ENCODE measurements around the gene ITPK1.

ITPK1 gene

DNA sequence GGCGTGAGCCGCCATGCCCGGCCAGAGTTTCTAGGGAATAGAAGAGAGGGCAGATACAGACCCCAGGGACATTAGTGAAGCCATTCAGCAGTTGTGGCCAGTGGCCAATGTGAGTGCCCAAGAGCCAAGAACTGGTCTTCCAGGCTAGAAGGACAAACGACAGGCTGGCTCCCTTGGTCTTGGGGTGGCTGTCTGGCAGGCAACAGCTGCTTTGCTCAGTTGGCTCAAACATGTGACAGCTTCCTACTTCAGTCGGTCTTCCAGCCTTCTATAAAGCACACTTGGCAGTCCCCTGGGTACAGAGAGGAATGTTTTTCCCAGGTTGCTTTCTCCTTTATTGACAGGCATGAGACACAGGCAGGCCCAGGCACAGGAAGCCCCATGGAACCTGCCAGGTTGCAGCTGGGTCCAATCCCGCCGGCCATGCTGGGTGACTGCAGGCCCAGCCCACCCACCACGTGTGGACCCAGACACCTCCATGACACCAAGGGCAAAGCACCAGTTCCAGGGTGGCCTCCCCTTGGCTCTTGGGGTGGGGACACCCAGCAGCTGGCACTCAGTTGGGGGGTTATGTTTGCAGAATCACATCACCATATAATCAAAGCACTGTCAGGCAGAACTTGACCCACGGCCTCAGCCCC is 177.4 kb downstream of the ITPK1 start:
- DNase-seq (ENCODE audit: low read depth, low spot score): no peak

- no peak for DNase-seq (ENCODE audit: low read depth, low spot score)
Measured at GRCh38 chr14:92937051-92937937, 178.4 kb downstream of the ITPK1 start.

DNA sequence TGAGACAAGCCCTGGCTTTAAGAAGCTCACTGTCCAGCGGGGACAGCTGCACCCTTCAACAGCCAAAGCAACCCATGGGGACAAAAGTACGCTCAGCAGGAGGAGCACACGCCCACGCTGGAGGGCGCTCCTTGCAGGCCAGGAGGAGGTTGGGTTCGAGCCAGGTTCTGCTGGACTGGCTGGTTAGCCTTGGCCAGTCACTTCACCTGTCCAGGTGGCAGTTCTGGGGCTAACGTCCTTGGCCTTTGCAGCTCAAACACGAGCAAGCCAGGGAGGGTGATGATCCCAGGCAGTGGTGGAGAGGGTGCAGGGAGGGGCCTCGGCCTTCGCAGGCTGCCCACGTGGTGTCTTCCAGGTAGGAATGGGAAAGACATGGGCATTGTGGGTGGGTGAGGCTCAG is 179.6 kb downstream of the ITPK1 start:
- DNase-seq (ENCODE audit: low read depth, low spot score): no peak

DNA sequence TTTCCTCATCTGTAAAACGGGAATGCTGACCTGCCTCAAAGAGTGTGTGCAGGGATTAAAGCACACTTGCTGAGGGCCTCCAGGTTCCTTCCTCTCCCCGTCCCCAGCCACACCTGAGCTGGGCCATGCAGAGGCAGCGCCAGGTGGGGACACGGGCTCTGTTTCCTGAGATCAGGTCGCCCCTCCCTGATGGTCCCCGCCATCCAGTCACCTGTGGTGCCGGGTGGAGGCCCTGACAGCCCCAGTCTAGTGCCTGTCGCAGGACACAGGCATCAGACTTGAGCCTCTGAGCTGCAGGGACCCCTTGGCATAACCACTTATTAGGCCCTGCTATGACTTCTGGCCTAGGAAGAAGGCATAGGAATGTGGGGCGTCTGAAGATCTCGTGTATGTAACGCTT is 180.3 kb downstream of the ITPK1 start:
- DNase-seq (ENCODE audit: low read depth, low spot score): no peak

GRCh38 chr14:92934196-92935085 is 181.3 kb downstream of the ITPK1 start:
- no peak for DNase-seq (ENCODE audit: low read depth, low spot score)

DNA sequence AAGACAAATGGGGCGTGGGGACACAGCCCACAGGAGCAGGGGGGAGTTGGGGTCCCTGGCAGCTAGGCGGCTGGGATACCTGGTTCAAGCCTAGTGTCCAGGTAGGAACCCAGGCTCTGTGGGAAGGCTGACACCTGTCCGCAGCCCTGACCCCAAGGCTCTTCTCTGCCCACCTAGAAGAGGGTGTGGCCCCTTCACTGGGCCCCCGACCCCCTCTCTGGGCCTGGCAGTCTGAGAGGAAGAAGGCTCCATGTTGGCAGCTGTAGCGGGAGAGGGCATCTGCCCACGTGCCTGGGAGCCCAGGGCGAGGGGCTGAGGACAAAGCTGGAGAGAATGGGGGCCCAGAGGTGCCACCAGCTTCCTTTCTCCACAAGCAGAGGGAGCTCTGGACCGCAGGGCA is 182.2 kb downstream of the ITPK1 start:
- DNase-seq (ENCODE audit: low read depth, low spot score): no peak

GRCh38 chr14:92932448-92933395 is 183.0 kb downstream of the ITPK1 start:
- DNase-seq (ENCODE audit: low read depth, low spot score): no peak

DNA sequence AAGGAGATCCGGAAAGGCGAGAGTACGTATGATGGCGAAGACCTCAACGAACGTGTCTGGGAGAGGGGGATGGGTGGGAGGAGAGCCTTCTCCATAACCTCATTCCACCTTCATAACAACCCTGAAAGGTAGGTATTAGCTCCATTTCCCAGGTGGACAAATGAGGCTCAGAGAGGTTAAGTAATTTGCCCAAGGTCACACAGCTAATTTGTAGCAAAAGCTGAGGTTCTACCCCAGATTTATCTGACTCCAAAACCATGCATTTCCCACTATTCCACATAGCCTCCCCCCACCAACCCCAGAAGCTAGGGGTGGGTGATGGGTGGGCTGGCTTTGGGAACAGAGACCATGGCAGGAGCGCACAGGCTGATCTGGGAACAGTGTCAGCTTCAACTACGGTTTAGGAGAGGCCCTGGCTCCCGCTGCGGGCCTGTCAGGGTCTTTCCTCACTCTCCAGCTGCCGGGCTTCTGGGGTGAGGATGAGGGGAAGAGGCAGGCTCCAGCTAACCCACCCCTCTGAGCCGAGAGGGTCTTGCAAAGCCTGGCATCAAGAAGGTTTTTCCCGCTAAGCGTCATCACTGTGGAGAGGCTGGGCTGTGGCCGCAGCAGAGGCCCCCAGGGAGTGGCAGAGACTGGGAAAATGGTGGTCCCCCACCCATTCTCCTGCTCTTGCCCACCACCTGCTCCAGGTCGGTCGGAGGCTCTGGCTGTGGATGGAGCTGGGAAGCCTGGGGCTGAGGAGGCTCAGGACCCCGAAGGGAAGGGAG is 183.9 kb downstream of the ITPK1 start:
- no peak for DNase-seq (ENCODE audit: low read depth, low spot score)

GRCh38 chr14:92930737-92931602 is 184.8 kb downstream of the ITPK1 start:
- DNase-seq (ENCODE audit: low read depth, low spot score): no peak

DNA sequence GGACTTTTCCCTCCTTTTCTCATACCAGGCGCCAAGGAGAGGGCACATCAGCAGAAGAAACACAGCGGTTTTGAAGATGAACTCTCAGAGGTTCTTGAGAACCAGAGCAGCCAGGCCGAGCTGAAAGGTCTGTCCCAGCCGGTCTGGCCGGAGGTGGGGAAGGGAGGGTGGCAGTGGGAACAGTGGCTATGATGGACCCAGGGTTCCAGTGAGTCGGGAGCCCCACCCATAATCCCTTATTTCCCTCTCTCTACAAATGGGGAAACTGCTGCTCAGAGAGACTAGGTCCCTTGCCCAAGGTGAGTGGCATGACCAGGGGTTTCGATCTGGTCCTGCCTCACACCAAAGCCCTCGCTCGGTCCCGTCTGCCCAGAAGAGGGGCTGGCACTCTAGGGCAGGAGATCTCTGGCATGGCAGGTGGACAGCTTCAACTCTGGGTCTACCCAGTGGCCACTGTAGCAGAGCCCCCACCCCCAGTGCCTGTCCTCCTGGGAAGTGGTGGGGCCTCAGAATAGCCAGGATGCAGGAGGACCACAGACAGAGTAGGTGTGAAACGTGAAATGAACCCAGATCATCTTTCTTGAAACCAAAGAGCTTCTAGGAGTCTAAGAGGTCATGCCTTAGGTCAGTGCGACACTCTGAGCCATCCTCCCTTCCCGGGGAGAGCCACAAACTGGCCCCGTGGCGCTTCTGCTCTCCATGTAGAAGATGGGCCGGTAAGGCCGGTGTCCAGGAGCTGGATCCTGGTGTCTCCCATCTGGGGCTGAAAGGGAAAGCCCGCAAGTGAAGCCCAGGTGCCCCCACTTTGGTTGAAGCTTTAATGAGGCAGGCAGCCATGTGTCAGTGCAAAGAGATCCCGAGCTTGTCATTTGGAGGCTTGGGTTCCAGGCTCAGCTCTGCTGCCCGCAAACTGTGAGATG is 185.8 kb downstream of the ITPK1 start:
- no peak for DNase-seq (ENCODE audit: low read depth, low spot score)

- no peak for DNase-seq (ENCODE audit: low read depth, low spot score)
Measured at GRCh38 chr14:92928961-92929688, 186.6 kb downstream of the ITPK1 start.

DNA sequence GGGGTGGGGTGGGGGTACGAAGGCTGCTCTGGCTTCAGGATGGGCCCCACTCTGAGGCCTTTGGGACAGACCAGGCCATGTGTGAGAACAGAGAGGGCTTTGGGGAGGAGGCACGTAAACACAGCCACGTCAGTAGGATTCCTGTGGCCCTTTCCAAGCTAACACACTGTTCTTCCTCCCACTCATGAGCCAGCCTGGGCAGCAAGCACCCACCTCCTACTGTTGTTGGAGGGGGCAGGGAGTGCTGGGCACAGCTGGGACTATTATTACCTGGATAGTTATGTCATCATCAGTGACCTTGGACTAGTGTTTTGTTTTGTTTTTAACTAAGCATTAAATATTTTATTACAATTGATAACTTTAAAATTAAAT is 187.5 kb downstream of the ITPK1 start:
- no peak for DNase-seq (ENCODE audit: low read depth, low spot score)

GRCh38 chr14:92927349-92928257 is 188.1 kb downstream of the ITPK1 start:
- no peak for DNase-seq (ENCODE audit: low read depth, low spot score)

DNA sequence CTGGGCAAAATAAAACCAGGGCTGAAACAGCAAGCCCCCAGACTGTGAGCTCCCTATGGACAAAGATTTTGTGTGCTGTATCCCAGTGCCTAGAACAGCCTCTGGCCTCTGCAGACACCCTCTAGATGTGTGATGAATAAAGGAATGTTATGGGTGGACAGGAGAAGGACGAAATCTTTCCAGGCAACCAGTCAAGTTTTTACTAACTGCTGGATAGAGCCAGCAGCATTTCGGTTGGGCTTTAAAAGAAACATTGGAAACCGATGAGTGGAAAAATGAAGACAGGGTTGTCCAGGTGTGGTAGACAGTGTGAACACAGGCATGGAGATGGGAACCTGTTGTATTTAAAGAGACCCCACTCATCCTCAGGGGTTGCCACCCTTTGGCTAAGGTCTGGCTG is 188.8 kb downstream of the ITPK1 start:
- DNase-seq (ENCODE audit: low read depth, low spot score): no peak

- no peak for DNase-seq (ENCODE audit: low read depth, low spot score)
Measured at GRCh38 chr14:92926180-92926845, 189.4 kb downstream of the ITPK1 start.

- DNase-seq (ENCODE audit: low read depth, low spot score): no peak
Measured at GRCh38 chr14:92925446-92925845, 190.3 kb downstream of the ITPK1 start.

Data from activated naive CD8-positive, alpha-beta T cell treated with anti-CD3 and anti-CD28 coated beads, Interleukin-2, amount 50 U/mL, for 16 hours (primary cell).